ENCODE measurements around the gene CSNK2A2.

DNA sequence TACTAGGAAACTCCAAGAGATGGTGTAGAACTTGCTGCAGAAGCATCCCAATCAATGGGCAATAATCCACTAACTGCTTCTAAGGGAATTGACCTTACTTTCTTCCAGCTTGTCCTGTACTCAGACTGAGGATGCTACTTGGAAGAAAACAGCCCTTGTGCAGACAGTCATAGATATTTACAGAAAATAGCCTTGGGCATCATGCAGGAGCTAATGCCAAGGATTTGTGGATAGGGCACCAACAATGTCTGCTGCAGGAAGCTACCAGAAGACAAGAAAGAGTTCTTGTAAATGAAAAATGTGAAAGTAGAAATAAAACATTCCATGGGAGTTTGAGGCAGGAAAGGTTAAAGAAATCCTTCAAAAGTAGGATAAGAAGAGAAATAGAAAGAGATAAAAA, 21.5 kb upstream of the CSNK2A2 start:
- no peak for TF ChIP-seq YY1 (IDR thresholded peaks at IDR 0.05; ENCODE audit: insufficient read depth, insufficient read length)
- no peak for TF ChIP-seq ZNF274 (IDR thresholded peaks at IDR 0.05; ENCODE audit: low read depth, low read length)
- no peak for TF ChIP-seq SUZ12 (IDR thresholded peaks at IDR 0.05; ENCODE audit: extremely low read depth, insufficient read depth, insufficient read length)
